ENCODE measurements around the gene JAZF1. TPM values are rescaled to one million over a fixed set of nuclear protein-coding genes. Genes with fewer than 3 reads are reported as not detected.

JAZF1 gene
- total RNA-seq, 1 donor from 2014 or later: 33.8 TPM

GRCh38 chr7:28044825-28045224 is 135.8 kb downstream of the JAZF1 start:
- Mint-ChIP-seq H3K36me3 (ENCODE audit: low read depth) (peaks cover 1% of the 10 kb centered on the region), H3K4me3 (ENCODE audit: unreplicated experiment) (no peak overlapping the region), H3K27ac (ENCODE audit: unreplicated experiment) (no peak overlapping the region), H3K4me1 (ENCODE audit: low read depth) (peaks cover 26% of the 10 kb centered on the region), H3K9me3 (ENCODE audit: low read depth) (peaks cover 5% of the 10 kb centered on the region), H3K27me3 (ENCODE audit: low read depth) (no peaks in the 10 kb centered on the region)
- TF ChIP-seq CTCF (IDR thresholded peaks at IDR 0.05): no peak
- no peak for DNase-seq (ENCODE audit: low spot score)

DNA sequence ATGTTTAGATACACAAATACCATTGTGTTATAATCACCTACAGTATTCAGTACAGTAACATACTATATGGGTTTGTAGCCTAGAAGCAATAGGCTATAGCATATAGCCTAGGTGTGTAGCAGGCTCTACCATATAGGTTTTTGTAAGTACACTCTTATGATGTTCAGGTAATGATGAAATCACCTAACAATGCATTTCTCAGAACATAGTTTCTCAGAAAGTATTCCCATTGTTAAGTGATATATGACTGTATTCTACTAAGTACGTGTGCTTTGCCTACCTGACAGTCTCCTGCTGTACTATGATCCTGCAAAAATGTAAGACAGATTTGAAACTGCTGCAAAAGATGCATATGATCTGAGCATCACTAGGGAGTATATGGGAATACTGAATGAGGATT is 137.9 kb downstream of the JAZF1 start:
- peaks cover 1% of the 10 kb centered on the region for H3K36me3 Mint-ChIP-seq (ENCODE audit: low read depth)
- no peak for TF ChIP-seq CTCF (IDR thresholded peaks at IDR 0.05)
- H3K27me3 Mint-ChIP-seq (ENCODE audit: low read depth): no peaks in the 10 kb centered on the region
- peaks cover 47% of the 10 kb centered on the region for H3K4me1 Mint-ChIP-seq (ENCODE audit: low read depth)
- H3K27ac Mint-ChIP-seq (ENCODE audit: unreplicated experiment): no peak overlapping the region
- peaks cover 5% of the 10 kb centered on the region for H3K9me3 Mint-ChIP-seq (ENCODE audit: low read depth)
- no peak for DNase-seq (ENCODE audit: low spot score)
- H3K4me3 Mint-ChIP-seq (ENCODE audit: unreplicated experiment): no peak overlapping the region

GRCh38 chr7:28041508-28042314 is 138.9 kb downstream of the JAZF1 start:
- no peak for DNase-seq (ENCODE audit: low spot score)
- Mint-ChIP-seq H3K9me3 (ENCODE audit: low read depth) (peaks cover 5% of the 10 kb centered on the region), H3K4me3 (ENCODE audit: unreplicated experiment) (no peak overlapping the region), H3K27ac (ENCODE audit: unreplicated experiment) (peak overlapping the region; percentile 77), H3K27me3 (ENCODE audit: low read depth) (no peaks in the 10 kb centered on the region), H3K36me3 (ENCODE audit: low read depth) (peaks cover 1% of the 10 kb centered on the region), H3K4me1 (ENCODE audit: low read depth) (peaks cover 57% of the 10 kb centered on the region)
- TF ChIP-seq CTCF (IDR thresholded peaks at IDR 0.05): no peak

DNA sequence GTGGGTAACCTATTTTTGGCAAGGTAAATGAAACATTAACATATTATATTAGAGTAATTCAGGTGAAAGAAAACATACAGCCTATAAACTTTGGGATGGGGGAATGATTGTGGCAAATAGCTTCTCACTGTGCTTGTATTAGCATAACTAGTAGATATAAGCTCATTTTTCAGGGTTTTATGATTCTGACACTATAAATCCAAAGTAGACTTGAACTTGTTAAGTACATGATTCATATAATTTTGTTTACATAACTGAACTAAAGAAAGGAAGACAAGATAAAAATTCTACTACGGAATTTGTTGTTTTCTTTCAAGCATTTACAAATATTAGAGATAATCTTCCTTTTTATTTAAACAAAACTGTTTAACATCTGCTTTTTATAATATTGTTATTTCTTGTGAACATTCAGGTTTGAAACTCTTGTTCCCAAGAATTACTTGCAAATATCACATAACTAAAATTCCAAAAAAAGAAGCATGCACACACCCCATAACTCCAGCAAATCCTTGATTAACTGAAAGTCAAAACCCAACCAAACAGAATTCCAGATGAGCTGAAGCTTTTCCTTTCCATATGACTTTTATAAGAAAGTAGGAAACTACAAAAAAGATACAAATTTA is 142.3 kb downstream of the JAZF1 start:
- Mint-ChIP-seq H3K9me3 (ENCODE audit: low read depth) (peaks cover 5% of the 10 kb centered on the region), H3K27ac (ENCODE audit: unreplicated experiment) (peak overlapping the region; percentile 93), H3K4me3 (ENCODE audit: unreplicated experiment) (no peak overlapping the region), H3K4me1 (ENCODE audit: low read depth) (peaks cover 78% of the 10 kb centered on the region), H3K27me3 (ENCODE audit: low read depth) (no peaks in the 10 kb centered on the region), H3K36me3 (ENCODE audit: low read depth) (peaks cover 1% of the 10 kb centered on the region)
- TF ChIP-seq CTCF (IDR thresholded peaks at IDR 0.05): no peak
- DNase-seq (ENCODE audit: low spot score): no peak

DNA sequence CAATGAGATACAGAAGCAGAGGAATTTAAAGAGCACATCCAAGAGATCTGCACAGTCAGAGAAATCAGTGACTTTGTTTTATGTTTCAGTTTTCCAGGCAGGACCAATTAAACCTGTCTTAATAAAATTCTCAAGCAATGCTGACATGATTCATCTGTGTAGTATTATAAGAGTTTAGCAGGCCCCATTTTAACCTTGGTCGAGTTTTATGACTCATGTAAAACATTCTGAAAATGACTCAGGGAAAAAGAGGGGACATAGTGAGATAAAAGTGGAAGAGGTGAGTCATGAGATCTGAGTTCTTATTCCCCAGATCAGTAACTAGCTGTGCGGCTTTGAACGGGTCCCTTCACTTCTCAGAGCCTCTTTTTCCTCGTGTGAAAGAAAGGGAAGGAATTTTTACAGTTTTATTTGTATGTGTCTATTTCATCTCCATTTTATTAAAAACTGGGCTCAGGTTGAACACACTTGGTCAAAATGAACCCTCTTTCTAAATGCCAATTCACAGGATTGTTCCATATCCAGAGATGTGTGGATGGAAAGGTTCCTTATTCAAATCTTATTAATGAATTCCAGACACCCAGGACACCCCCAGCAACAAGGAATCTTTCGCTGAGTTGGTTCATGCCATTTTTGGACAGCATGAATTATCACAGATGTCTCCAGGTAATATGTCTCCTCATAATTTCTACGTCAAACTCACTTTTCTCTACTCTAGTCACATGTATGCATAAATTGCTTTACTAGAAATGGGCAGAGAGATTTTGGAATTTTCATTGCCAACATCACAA is 143.2 kb downstream of the JAZF1 start:
- TF ChIP-seq CTCF (IDR thresholded peaks at IDR 0.05): no peak
- Mint-ChIP-seq H3K4me3 (ENCODE audit: unreplicated experiment) (peak overlapping the region; percentile 34), H3K27me3 (ENCODE audit: low read depth) (no peaks in the 10 kb centered on the region), H3K27ac (ENCODE audit: unreplicated experiment) (peak overlapping the region; percentile 93), H3K9me3 (ENCODE audit: low read depth) (peaks cover 5% of the 10 kb centered on the region), H3K4me1 (ENCODE audit: low read depth) (peaks cover 83% of the 10 kb centered on the region), H3K36me3 (ENCODE audit: low read depth) (peaks cover 1% of the 10 kb centered on the region)
- no peak for DNase-seq (ENCODE audit: low spot score)

All from chondrocyte (in vitro differentiated cells).